PC-3 (cell line): ENCODE results near the gene REG3A. TPM values are rescaled to one million over a fixed set of nuclear protein-coding genes. Genes with fewer than 3 reads are reported as not detected.

Source experiments
- ATAC-seq: fragments of 200-7000 bp; cut with Tn5 transposase; 2 replicates; pipeline ENCODE4 v1.9.1; 2020; ENCODE audit warnings: mild to moderate bottlenecking, moderate library complexity
- BruUV-seq: library from RNA; stranded (reverse); fragments of 400-500 nt; replicated peaks from 2 replicates; lab custom pipeline; 2021; lab: Mats Ljungman, UMichigan
- CTCF ChIA-PET: fragments of 300-600 bp; sonication (Branson Sonifier 250); formaldehyde crosslinking; loops from one replicate; lab custom pipeline; 2022; ENCODE audit warnings: antibody characterized with exemption; lab: Charles Lee
- POLR2A ChIA-PET: fragments of 300-600 bp; sonication (Branson Sonifier 250); formaldehyde crosslinking; loops from one replicate; lab custom pipeline; 2022; ENCODE audit warnings: antibody characterized with exemption; ENCODE audit not compliant: unreplicated experiment; lab: Charles Lee
- DNase-seq: peaks from one replicate; pipeline ENCODE4 v3.0.0-alpha.2; 2015
- H2AFZ ChIP-seq: fragments of 300-600 bp; sonication (generic); 2 replicates; pipeline ENCODE4 v1.6.0; 2016; ENCODE audit warnings: antibody characterized with exemption, low read length
- H3F3A ChIP-seq: fragments of 300-600 bp; sonication (generic); one replicate; pipeline ENCODE4 v1.6.0; 2017; ENCODE audit warnings: antibody characterized with exemption, low read length, control low read depth, mild to moderate bottlenecking; ENCODE audit not compliant: unreplicated experiment
- H3K27ac ChIP-seq: fragments of 300-600 bp; sonication (generic); 2 replicates; pipeline ENCODE4 v1.5.1; 2016; ENCODE audit warnings: mild to moderate bottlenecking, low read length
- H3K27me3 ChIP-seq: fragments of 300-600 bp; sonication (generic); 2 replicates; pipeline ENCODE4 v1.6.1; 2016; ENCODE audit warnings: low read length, mixed read lengths
- H3K36me3 ChIP-seq: fragments of 300-600 bp; sonication (generic); 2 replicates; pipeline ENCODE4 v1.6.1; 2016; ENCODE audit warnings: low read depth, mixed run types, low read length, mixed read lengths
- H3K4me1 ChIP-seq: fragments of 300-600 bp; sonication (generic); 2 replicates; pipeline ENCODE4 v1.5.1; 2016; ENCODE audit warnings: low read length; ENCODE audit not compliant: insufficient read depth
- H3K4me2 ChIP-seq: fragments of 300-600 bp; sonication (generic); 2 replicates; pipeline ENCODE4 v1.6.0; 2016; ENCODE audit warnings: low read length
- H3K4me3 ChIP-seq: fragments of 300-600 bp; sonication (generic); 2 replicates; pipeline ENCODE4 v1.5.1; 2016; ENCODE audit warnings: mild to moderate bottlenecking, low read length, mixed read lengths
- H3K79me2 ChIP-seq: fragments of 300-600 bp; sonication (generic); 2 replicates; pipeline ENCODE4 v1.6.1; 2017; ENCODE audit warnings: low read length, mixed read lengths
- H3K9ac ChIP-seq: fragments of 300-600 bp; sonication (generic); 2 replicates; pipeline ENCODE4 v1.6.0; 2016; ENCODE audit warnings: mild to moderate bottlenecking, low read length
- H3K9me2 ChIP-seq: fragments of 300-600 bp; sonication (generic); replicated peaks from 2 replicates; pipeline ENCODE4 v1.6.1; 2016; ENCODE audit warnings: mixed run types, low read length, mixed read lengths
- H3K9me3 ChIP-seq: fragments of 300-600 bp; sonication (generic); 2 replicates; pipeline ENCODE4 v1.6.1; 2016; ENCODE audit warnings: low read length, mixed read lengths
- H4K20me1 ChIP-seq: fragments of 300-600 bp; sonication (generic); 2 replicates; pipeline ENCODE4 v1.6.1; 2016; ENCODE audit warnings: low read length, mixed read lengths
- CTCF ChIP-seq: fragments of 300-600 bp; sonication (generic); conservative IDR thresholded peaks from 2 replicates; pipeline ENCODE4 v1.5.1; 2017; ENCODE audit warnings: antibody characterized with exemption, low read depth, mild to moderate bottlenecking, low read length
- EZH2 ChIP-seq: fragments of 300-600 bp; sonication (generic); IDR thresholded peaks from one replicate; pipeline ENCODE4 v1.6.1; 2017; ENCODE audit warnings: antibody characterized with exemption, mild to moderate bottlenecking, low read length; ENCODE audit not compliant: unreplicated experiment
- EZH2phosphoT487 ChIP-seq: fragments of 300-600 bp; sonication (generic); IDR thresholded peaks from 2 replicates; pipeline ENCODE4 v1.6.1; 2018; ENCODE audit warnings: mild to moderate bottlenecking, antibody characterized with exemption, low read length, borderline replicate concordance
- intact Hi-C: fragments of 100-400 bp; cut with micrococcal nuclease; formaldehyde crosslinking; loops from 2 replicates; pipeline ENCODE4 v1.9.0; 2023
- total RNA-seq: library from RNA; depleted of rRNA; stranded (reverse); fragments of >200 nt; gene quantifications from 2 replicates; pipeline ENCODE4 v1.2.3, GENCODE V29; 2014

Gene REG3A
- total RNA-seq, 1 experiment from 2014 or later: not detected

- H3K4me3 ChIP-seq: no peak overlapping the region
- no peaks in the 10 kb centered on the region for H3F3A ChIP-seq
- no peaks in the 10 kb centered on the region for H3K9me3 ChIP-seq
- H3K27me3 ChIP-seq: no peaks in the 10 kb centered on the region
- H3K27ac ChIP-seq: no peak overlapping the region
- ATAC-seq (no peak), DNase-seq (no peak)
- no peaks in the 10 kb centered on the region for H3K79me2 ChIP-seq
- intact Hi-C loops: no loop called here
- CTCF ChIA-PET: no interaction called here
- POLR2A ChIA-PET: no interaction called here
- H3K9ac ChIP-seq: no peak overlapping the region
- TF ChIP-seq EZH2 (no peak), CTCF (no peak), EZH2phosphoT487 (no peak)
- H4K20me1 ChIP-seq: no peaks in the 10 kb centered on the region
- H3K4me2 ChIP-seq: no peak overlapping the region
- H3K4me1 ChIP-seq: no peaks in the 10 kb centered on the region
- BruUV-seq: no TSS peak
- H3K9me2 ChIP-seq: no peaks in the 10 kb centered on the region
- H3K36me3 ChIP-seq: no peaks in the 10 kb centered on the region
- H2AFZ ChIP-seq: no peak overlapping the region
These were observed 21.2 kb downstream of the REG3A start for GRCh38 chr2:79138385-79138784.

- intact Hi-C loops: no loop called here
- H4K20me1 ChIP-seq: no peaks in the 10 kb centered on the region
- H2AFZ ChIP-seq: no peak overlapping the region
- H3K9me2 ChIP-seq: no peaks in the 10 kb centered on the region
- POLR2A ChIA-PET: no interaction called here
- no peak overlapping the region for H3K9ac ChIP-seq
- no peak overlapping the region for H3K4me2 ChIP-seq
- no peaks in the 10 kb centered on the region for H3F3A ChIP-seq
- H3K27ac ChIP-seq: no peak overlapping the region
- no peaks in the 10 kb centered on the region for H3K27me3 ChIP-seq
- no peaks in the 10 kb centered on the region for H3K36me3 ChIP-seq
- H3K79me2 ChIP-seq: no peaks in the 10 kb centered on the region
- no peaks in the 10 kb centered on the region for H3K4me1 ChIP-seq
- no TSS peak for BruUV-seq
- CTCF ChIA-PET: no interaction called here
- ATAC-seq: no peak
- TF ChIP-seq CTCF: no peak
- TF ChIP-seq EZH2phosphoT487: no peak
- TF ChIP-seq EZH2: no peak
- no peak for DNase-seq
- H3K4me3 ChIP-seq: no peak overlapping the region
- no peaks in the 10 kb centered on the region for H3K9me3 ChIP-seq
These were observed 27.9 kb downstream of the REG3A start for GRCh38 chr2:79131687-79132086.

- no peak overlapping the region for H2AFZ ChIP-seq
- H3K9ac ChIP-seq: no peak overlapping the region
- intact Hi-C loops: no loop called here
- H3K27ac ChIP-seq: no peak overlapping the region
- no peaks in the 10 kb centered on the region for H3K36me3 ChIP-seq
- H3K4me3 ChIP-seq: no peak overlapping the region
- H3K4me2 ChIP-seq: no peak overlapping the region
- CTCF ChIA-PET: no interaction called here
- no peaks in the 10 kb centered on the region for H3K9me2 ChIP-seq
- H4K20me1 ChIP-seq: no peaks in the 10 kb centered on the region
- POLR2A ChIA-PET: no interaction called here
- no peaks in the 10 kb centered on the region for H3K79me2 ChIP-seq
- no peaks in the 10 kb centered on the region for H3F3A ChIP-seq
- ATAC-seq: no peak
- no TSS peak for BruUV-seq
- no peaks in the 10 kb centered on the region for H3K27me3 ChIP-seq
- no peak for TF ChIP-seq EZH2phosphoT487
- TF ChIP-seq CTCF: no peak
- no peak for TF ChIP-seq EZH2
- H3K4me1 ChIP-seq: no peaks in the 10 kb centered on the region
- DNase-seq: no peak
- no peaks in the 10 kb centered on the region for H3K9me3 ChIP-seq
These were observed 29.7 kb downstream of the REG3A start for GRCh38 chr2:79129804-79130203.
